ENCODE results near the gene RBKS. TPM values are rescaled to one million over a fixed set of nuclear protein-coding genes. Genes with fewer than 3 reads are reported as not detected.
A peak's percentile ranks its signal among the peaks of the same experiment; 100 is the strongest.

Gene RBKS
- total and polyA plus RNA-seq, 8 donors = 1.5 to 3.9 (median 2.4) TPM

- Histone ChIP-seq H3K4me1 (no peaks in the 10 kb centered on the region), H3K9me3 (no peaks in the 10 kb centered on the region), H3K27me3 (no peaks in the 10 kb centered on the region), H3K36me3 (peaks cover 0 to 6% (median 0%) of the 10 kb centered on the region in 3 donors), H3K27ac (no peak overlapping the region), H3K4me3 (no peak overlapping the region)
- no peak for TF ChIP-seq CTCF (IDR thresholded peaks at IDR 0.05)
- intact Hi-C loops (cut with DNase I) = no loop called here
- no peak for FAIRE-seq
- no peak for ATAC-seq
- DNase-seq = no peak
- WGBS, 2 donors = 66 to 71% methylated on average over 2 of the region's 2 CpGs
These were observed 12.8 kb upstream of the RBKS start for GRCh38 chr2:27903018-27903417.

GRCh38 chr2:27902098-27902497 lies 11.9 kb upstream of the RBKS start:
- Histone ChIP-seq H3K27me3 (no peaks in the 10 kb centered on the region), H3K36me3 (peaks cover 0 to 6% (median 0%) of the 10 kb centered on the region in 3 donors), H3K27ac (no peak overlapping the region), H3K9me3 (no peaks in the 10 kb centered on the region), H3K4me3 (no peak overlapping the region), H3K4me1 (no peaks in the 10 kb centered on the region)
- ATAC-seq (no peak), FAIRE-seq (no peak), DNase-seq (no peak)
- TF ChIP-seq CTCF (IDR thresholded peaks at IDR 0.05) = no peak
- intact Hi-C loops (cut with DNase I) = no loop called here
- 92 to 95% methylated on average over 1 of the region's 1 CpG for WGBS, 2 donors

- FAIRE-seq = no peak
- intact Hi-C loops (cut with DNase I) = no loop called here
- peaks cover 0 to 11% (median 0%) of the 10 kb centered on the region in 3 donors for H3K36me3 ChIP-seq
These were observed 11.0 kb upstream of the RBKS start for GRCh38 chr2:27901234-27901633.

GRCh38 chr2:27897717-27898116 lies 7.5 kb upstream of the RBKS start:
- DNase-seq (no peak), FAIRE-seq (no peak), ATAC-seq (peak in 1 of 4 donors; percentile 30)
- no peak overlapping the region for H3K4me3 ChIP-seq
- H3K36me3 ChIP-seq = peaks cover 0 to 18% (median 0%) of the 10 kb centered on the region in 3 donors
- TF ChIP-seq CTCF (IDR thresholded peaks at IDR 0.05) = no peak
- no peaks in the 10 kb centered on the region for H3K27me3 ChIP-seq
- intact Hi-C loops (cut with DNase I) = no loop called here
- peak overlapping the region in 1 of 4 donors; percentile 18 for H3K27ac ChIP-seq
- H3K4me1 ChIP-seq = no peaks in the 10 kb centered on the region
- H3K9me3 ChIP-seq = no peaks in the 10 kb centered on the region

More at GRCh38 chr2:27901234-27901633, 11.0 kb upstream of the RBKS start:
- no peak for DNase-seq
- H3K9me3 ChIP-seq = no peaks in the 10 kb centered on the region
- TF ChIP-seq CTCF (IDR thresholded peaks at IDR 0.05) = no peak
- H3K27me3 ChIP-seq = no peaks in the 10 kb centered on the region
- H3K4me3 ChIP-seq = no peak overlapping the region
- WGBS, 2 donors = 90 to 96% methylated on average over 1 of the region's 1 CpG
- H3K4me1 ChIP-seq = no peaks in the 10 kb centered on the region
- ATAC-seq = no peak
- no peak overlapping the region for H3K27ac ChIP-seq

GRCh38 chr2:27893006-27893405 lies 2.8 kb upstream of the RBKS start:
- no peak overlapping the region for H3K4me3 ChIP-seq
- H3K27ac ChIP-seq = no peak overlapping the region
- FAIRE-seq = no peak
- intact Hi-C loops (cut with DNase I) = no loop called here
- WGBS, 2 donors = 60 to 71% methylated on average over 3 of the region's 3 CpGs
- H3K27me3 ChIP-seq = no peaks in the 10 kb centered on the region
- no peak for TF ChIP-seq CTCF (IDR thresholded peaks at IDR 0.05)
- peaks cover 0 to 12% (median 0%) of the 10 kb centered on the region in 3 donors for H3K36me3 ChIP-seq
- DNase-seq = no peak
- peaks cover 0 to 13% (median 11%) of the 10 kb centered on the region in 3 donors for H3K4me1 ChIP-seq
- no peaks in the 10 kb centered on the region for H3K9me3 ChIP-seq
- no peak for ATAC-seq
